Measurements from ENCODE around the gene ZNF416. TPM values are rescaled to one million over a fixed set of nuclear protein-coding genes. Genes with fewer than 3 reads are reported as not detected.

ZNF416 gene
- total RNA-seq, 1 experiment from 2014 or later: 9.1 TPM

DNA sequence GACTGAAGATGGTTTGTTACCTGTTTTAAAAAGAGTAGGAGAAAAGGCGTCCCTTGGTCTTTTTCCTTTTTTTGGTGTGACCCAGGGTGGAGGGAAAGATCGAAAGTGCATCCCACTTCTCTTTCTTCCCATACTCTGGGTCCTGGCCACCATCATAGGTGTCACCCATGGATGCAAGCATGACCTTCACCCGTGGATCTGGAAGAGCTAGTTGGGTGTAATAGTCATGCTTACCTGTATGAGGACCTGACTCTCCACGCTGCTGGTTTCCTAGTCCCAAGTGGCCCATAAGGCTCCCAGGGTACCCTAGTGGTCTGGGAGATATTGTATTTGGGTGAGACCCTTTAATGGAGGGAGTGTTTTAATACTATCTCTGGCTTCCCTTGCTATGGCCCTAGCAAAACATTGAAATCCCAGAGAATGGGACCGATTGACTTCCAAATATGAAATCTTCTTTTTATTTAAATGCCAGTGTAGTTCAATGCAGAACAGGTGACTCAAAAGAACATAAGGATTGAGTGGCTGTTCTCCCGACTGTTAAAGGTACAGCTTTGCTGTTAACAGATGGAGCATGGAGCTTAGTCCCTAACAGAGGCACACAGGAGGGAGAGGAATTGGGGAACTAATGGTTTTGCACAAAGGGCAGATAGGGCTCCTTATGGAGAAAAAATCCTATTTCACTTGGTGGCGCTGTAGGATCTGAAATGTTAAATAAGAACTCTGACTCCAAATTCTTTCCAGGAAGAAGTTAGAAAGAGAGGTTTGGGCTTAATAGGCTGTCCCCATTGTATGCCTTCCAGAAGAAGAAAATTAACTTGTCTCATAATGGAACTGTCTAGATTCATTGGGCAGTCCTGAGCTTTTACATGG is 12.1 kb downstream of the ZNF416 start:
- Histone ChIP-seq H3K36me3 (peaks cover 4% of the 10 kb centered on the region), H3K4me3 (no peak overlapping the region), H3K27me3 (no peaks in the 10 kb centered on the region), H3K9me3 (peaks cover 53% of the 10 kb centered on the region)
- DNase-seq: no peak

DNA sequence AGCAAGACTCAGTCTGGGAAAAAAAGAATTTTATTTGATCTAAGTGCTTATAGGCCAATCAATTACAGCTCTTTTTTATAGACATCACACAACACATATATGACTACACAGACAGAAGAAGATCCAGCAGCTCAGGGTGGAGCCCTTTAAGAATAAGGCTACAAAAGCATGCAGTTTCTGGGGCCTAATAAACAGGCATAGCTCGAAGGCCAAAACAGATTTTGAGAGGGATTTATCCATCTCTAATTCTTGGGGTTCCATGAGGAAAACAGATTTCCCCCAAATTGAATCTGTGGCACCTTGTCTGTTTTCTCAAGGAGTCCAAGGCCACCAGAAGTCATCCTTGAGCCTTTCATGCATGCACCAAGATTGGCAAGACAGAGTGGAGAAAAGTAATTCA is 15.2 kb downstream of the ZNF416 start:
- no peak for DNase-seq
- Histone ChIP-seq H3K27me3 (no peaks in the 10 kb centered on the region), H3K9me3 (peaks cover 60% of the 10 kb centered on the region), H3K36me3 (peaks cover 5% of the 10 kb centered on the region; the same call in 1 of the 2 replicates), H3K4me3 (no peak overlapping the region)

DNA sequence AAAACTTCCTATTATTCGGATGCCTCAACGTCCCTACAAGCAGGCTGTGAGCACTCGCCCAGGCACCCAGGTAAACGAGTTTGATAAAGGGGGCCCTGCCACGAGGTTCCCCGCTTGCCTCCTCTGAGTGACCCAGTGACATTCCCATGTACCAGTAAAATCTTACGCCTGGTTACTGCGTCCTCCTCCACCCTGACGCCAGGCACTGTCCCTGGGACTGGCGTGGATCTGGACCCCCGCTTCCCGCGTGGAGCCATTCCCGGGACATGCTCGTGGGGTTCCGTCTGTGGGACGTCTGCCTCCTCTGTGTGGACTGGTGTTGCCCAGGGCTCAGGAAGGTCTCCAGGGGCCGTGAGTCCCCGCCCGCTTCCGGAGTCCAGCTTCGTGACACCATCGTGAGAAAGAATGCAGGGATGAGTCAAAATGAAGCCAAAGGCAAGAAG is 18.6 kb downstream of the ZNF416 start:
- H3K27me3 ChIP-seq: no peaks in the 10 kb centered on the region
- H3K36me3 ChIP-seq: peaks cover 31% of the 10 kb centered on the region
- peak; percentile 43 for DNase-seq
- H3K4me3 ChIP-seq: peak overlapping the region; percentile 78
- peaks cover 50% of the 10 kb centered on the region for H3K9me3 ChIP-seq

DNA sequence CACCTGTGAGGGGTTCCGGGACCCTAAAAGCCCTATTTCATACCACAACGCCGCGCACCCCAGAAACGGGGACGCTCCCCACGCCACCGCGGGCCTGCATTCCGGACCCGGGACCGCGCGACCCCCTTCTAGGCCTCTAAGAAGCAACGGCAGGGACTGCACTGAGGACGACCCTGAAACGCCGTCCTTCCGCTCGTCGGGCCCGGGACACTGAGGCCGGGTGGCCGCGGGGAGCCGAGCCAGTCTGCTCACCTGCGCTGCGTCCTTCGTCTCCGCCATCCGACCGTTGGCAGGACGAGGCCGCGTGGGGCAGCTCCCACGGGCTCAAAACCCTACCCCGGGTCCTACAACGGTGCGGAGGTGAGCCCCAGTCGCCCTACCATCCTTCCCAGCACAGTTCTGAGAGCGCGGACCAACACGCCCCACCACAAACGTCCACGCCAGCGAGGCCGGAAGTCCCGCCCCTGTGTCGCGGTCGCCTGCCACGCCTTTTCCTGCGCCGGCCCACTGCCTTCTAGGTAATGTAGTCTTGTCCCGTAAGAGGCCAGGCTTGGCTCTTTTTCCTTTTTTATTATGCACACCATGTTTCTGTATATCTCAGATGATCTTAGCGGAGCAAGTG is 19.2 kb downstream of the ZNF416 start, which contains the start of gene ZNF550:
TSS of gene ZNF550 (minus strand) at position 460 of the 622 bp plus-strand sequence. CDS start at position 279, 181 bp downstream.
- Histone ChIP-seq H3K36me3 (peaks cover 37% of the 10 kb centered on the region), H3K27me3 (no peaks in the 10 kb centered on the region), H3K9me3 (peaks cover 50% of the 10 kb centered on the region), H3K4me3 (peak within 1 kb of the TSS; percentile 78)
- peak; percentile 90 for DNase-seq

DNA sequence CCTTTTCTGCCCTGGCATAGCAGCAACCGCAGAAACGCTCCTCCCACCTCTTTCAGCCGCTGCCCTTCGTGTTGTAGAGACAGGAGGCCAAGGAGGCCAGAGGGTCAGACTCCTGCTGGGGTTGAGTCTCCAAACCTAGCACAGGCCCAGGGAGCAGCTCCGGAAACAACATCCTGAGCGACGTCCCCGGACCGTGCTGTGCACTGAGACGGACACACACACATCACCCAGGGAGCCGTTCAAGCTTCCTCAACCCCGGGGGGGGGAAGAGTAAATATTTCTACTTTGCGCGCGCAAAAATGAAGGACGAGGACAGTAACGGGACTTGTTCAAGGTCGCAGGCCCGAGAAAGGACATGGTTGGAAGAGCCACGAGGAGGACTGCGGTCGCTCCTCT is 19.7 kb downstream of the ZNF416 start:
- Histone ChIP-seq H3K36me3 (peaks cover 41% of the 10 kb centered on the region), H3K4me3 (peak overlapping the region; percentile 78), H3K9me3 (peaks cover 55% of the 10 kb centered on the region), H3K27me3 (no peaks in the 10 kb centered on the region)
- peak; percentile 43 for DNase-seq

DNA sequence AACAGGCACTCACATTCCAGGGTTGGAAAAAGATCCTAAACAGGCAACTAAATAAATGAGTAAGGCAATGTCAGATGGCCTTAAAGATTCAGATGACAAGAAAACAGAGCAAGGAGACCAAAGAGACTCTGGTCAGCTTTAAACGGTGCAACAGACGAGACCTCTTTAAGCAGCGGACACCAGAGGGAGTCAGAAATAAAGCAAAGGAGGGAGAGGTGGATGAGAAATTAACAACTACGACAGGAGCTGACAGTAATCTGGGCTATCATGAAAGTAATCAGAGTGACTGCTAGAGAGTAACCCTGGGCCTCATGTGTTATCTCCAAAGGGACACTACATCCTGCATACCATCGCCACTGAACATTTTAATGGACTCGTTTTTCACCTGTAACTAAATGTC is 20.2 kb downstream of the ZNF416 start:
- Histone ChIP-seq H3K36me3 (peaks cover 46% of the 10 kb centered on the region), H3K9me3 (peaks cover 55% of the 10 kb centered on the region), H3K4me3 (peak overlapping the region; percentile 78), H3K27me3 (no peaks in the 10 kb centered on the region)
- DNase-seq: no peak

DNA sequence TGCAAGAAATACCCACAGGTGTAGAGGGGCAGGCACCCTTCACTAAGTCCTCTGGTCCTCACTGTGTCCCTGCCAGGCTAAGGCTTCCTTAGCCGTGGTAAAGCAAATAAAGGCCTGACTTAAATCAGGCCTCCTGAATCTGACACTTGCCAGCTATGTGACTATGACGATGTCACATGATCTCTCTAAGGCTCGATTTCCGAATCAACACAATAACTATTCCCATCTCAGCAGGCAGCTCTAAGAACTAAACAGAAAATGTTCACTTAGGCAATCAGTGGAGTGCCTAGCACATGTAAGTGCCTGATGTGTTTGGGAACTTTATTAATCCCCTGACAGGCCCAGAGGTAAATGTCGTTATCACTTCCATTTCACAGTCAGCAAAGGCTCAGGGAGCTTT is 21.1 kb downstream of the ZNF416 start:
- Histone ChIP-seq H3K4me3 (no peak overlapping the region), H3K36me3 (peaks cover 54% of the 10 kb centered on the region), H3K9me3 (peaks cover 52% of the 10 kb centered on the region), H3K27me3 (no peaks in the 10 kb centered on the region)
- DNase-seq: no peak

DNA sequence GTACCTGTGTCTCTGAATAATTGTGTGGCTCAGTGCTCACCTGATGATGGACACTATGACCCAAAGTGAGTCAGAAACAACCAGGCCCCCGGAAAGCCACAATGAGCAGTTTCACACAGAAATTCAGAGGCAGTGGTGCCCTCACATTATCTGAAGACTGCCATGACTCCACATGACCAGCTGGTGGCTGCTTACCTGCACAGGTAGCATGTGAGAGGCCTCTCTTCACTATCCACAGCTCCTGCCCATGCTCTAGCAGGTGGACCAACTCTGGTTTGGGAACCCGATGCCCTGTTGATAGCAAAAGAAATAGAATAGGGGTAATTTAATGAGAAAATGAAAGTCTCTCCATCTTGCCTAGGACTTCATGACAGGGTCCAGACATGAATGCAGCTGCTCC is 26.3 kb downstream of the ZNF416 start:
- Histone ChIP-seq H3K9me3 (peaks cover 56% of the 10 kb centered on the region), H3K27me3 (no peaks in the 10 kb centered on the region), H3K36me3 (peaks cover 95% of the 10 kb centered on the region), H3K4me3 (no peak overlapping the region)
- DNase-seq: no peak

DNA sequence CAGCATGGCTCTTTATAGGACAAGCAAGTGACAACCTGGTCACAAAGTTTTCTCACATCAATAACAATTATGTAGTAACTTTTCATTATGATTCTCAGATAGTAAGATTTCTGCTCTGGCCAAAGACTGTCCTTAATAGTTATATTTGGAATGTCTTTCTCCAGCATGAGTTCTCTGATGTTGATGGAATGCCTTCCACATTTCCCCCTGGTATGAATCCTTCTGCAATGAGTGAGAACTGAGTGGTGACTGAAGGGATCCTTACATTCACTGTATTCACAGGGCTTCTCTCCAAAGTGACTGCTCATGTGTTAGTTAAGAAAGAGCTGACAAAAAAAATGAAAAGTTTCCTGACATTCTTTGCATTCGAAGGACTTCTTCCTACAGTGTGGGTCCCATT is 32.2 kb downstream of the ZNF416 start:
- H3K27me3 ChIP-seq: no peaks in the 10 kb centered on the region
- H3K4me3 ChIP-seq: no peak overlapping the region
- H3K9me3 ChIP-seq: peaks cover 77% of the 10 kb centered on the region
- no peak for DNase-seq
- H3K36me3 ChIP-seq: peaks cover 100% of the 10 kb centered on the region

DNA sequence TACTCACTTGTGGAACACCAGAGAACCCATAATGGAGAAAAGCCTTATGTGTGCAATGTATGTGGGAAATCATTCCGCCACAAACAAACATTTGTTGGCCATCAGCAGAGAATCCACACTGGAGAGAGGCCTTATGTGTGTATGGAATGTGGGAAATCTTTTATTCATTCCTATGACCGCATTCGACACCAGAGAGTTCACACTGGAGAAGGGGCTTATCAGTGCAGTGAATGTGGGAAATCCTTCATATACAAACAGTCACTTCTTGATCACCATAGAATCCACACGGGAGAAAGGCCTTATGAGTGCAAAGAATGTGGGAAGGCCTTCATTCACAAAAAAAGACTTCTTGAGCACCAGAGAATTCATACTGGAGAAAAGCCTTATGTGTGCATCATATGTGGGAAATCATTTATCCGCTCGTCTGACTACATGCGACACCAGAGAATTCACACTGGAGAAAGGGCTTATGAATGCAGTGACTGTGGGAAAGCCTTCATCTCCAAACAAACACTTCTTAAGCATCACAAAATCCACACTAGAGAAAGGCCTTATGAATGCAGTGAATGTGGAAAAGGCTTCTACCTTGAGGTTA is 40.7 kb downstream of the ZNF416 start:
- Histone ChIP-seq H3K36me3 (peaks cover 92% of the 10 kb centered on the region), H3K4me3 (no peak overlapping the region), H3K27me3 (no peaks in the 10 kb centered on the region), H3K9me3 (peaks cover 81% of the 10 kb centered on the region)
- DNase-seq: no peak

DNA sequence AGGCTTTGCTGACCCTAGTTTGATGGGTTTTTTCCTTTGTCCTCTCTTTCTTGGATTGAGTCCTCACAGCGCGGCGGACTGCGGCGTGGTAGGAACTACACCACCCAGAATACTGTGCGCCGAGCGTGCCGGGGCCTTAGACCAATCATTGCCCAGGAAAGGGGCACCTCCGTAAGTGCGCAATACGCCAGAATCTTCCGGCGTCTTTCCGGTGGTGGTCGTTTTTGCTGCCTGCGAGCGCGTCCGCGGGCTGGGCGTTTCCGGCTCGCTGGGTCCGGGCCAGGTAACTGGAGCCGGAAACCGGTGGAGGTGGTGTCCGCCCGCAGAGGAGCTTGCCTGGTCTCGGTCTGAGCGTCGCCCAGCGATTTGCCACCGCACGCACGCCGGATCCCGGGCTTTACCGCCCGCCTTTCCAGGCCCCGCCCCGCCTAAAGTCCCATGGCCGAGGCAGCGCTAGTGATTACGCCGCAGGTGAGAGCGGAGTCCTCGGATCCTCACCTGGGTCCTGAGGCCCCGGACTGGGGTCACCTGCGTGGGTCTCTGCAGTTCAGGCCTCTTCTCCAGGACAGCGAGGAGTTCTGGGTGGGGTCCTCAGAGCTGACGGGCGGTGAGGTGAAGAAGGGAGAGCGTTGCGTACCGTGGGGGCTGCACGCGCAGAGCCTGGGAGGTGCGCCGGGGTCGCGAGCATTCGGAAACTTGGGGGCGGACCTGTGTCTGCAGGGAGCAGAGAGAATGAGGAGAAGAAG is 51.4 kb downstream of the ZNF416 start, which contains the start of gene ZNF549:
TSS of gene ZNF549 (plus strand) at position 221 of the 746 bp plus-strand sequence. CDS start at position 439, 218 bp downstream.
- peak; percentile 96 for DNase-seq
- H3K9me3 ChIP-seq: peaks cover 15% of the 10 kb centered on the region
- peaks cover 10% of the 10 kb centered on the region for H3K36me3 ChIP-seq
- H3K27me3 ChIP-seq: no peaks in the 10 kb centered on the region
- peak within 1 kb of the TSS; percentile 79 for H3K4me3 ChIP-seq

Other genes starting within 250 kb of the ZNF416 start
- gene ZNF304, start 227.6 kb downstream of the ZNF416 start, total RNA-seq (2014; rRNA removed; shearing (Covaris generic); ENCODE audit: low replicate concordance): 10.6 and 11.9 TPM in 2 replicates
- 13.6 and 42.5 TPM in 2 replicates for gene TRAPPC2B, start 215.4 kb downstream of the ZNF416 start, total RNA-seq (2014; rRNA removed; shearing (Covaris generic); ENCODE audit: low replicate concordance)
- gene ZNF547, start 215.4 kb downstream of the ZNF416 start, total RNA-seq (2014; rRNA removed; shearing (Covaris generic); ENCODE audit: low replicate concordance): 6.5 and 10.6 TPM in 2 replicates
- 7.7 and 17.8 TPM in 2 replicates for gene ZNF548, start 189.1 kb downstream of the ZNF416 start, total RNA-seq (2014; rRNA removed; shearing (Covaris generic); ENCODE audit: low replicate concordance)
- gene ZNF17, start 167.8 kb downstream of the ZNF416 start, total RNA-seq (2014; rRNA removed; shearing (Covaris generic); ENCODE audit: low replicate concordance): 7.9 and 15.9 TPM in 2 replicates
- gene ZNF749, start 143.6 kb downstream of the ZNF416 start, total RNA-seq (2014; rRNA removed; shearing (Covaris generic); ENCODE audit: low replicate concordance): 15.6 and 15.9 TPM in 2 replicates
- gene VN1R1, start 121.8 kb downstream of the ZNF416 start, total RNA-seq (2014; rRNA removed; shearing (Covaris generic); ENCODE audit: low replicate concordance): not detected in 2 replicates
- gene ZNF772, start 101.3 kb downstream of the ZNF416 start, total RNA-seq (2014; rRNA removed; shearing (Covaris generic); ENCODE audit: low replicate concordance): 3.3 and 4.7 TPM in 2 replicates
- 8.7 and 26.1 TPM in 2 replicates for gene ZNF419, start 91.2 kb downstream of the ZNF416 start, total RNA-seq (2014; rRNA removed; shearing (Covaris generic); ENCODE audit: low replicate concordance)
- gene ZNF773, start 79.0 kb downstream of the ZNF416 start, total RNA-seq (2014; rRNA removed; shearing (Covaris generic); ENCODE audit: low replicate concordance): 8.6 and 22.8 TPM in 2 replicates
- 2.2 and 5.0 TPM in 2 replicates for gene ZNF549, start 51.6 kb downstream of the ZNF416 start, total RNA-seq (2014; rRNA removed; shearing (Covaris generic); ENCODE audit: low replicate concordance)
- 4.2 and 5.1 TPM in 2 replicates for gene ZNF550, start 19.0 kb downstream of the ZNF416 start, total RNA-seq (2014; rRNA removed; shearing (Covaris generic); ENCODE audit: low replicate concordance)
- not detected in 2 replicates for gene ZIK1, start 5.2 kb upstream of the ZNF416 start, total RNA-seq (2014; rRNA removed; shearing (Covaris generic); ENCODE audit: low replicate concordance)
- 3.4 and 9.4 TPM in 2 replicates for gene ZNF530, start 21.0 kb upstream of the ZNF416 start, total RNA-seq (2014; rRNA removed; shearing (Covaris generic); ENCODE audit: low replicate concordance)
- gene ZNF134, start 35.3 kb upstream of the ZNF416 start, total RNA-seq (2014; rRNA removed; shearing (Covaris generic); ENCODE audit: low replicate concordance): 5.0 and 14.1 TPM in 2 replicates
- gene ZNF211, start 54.3 kb upstream of the ZNF416 start, total RNA-seq (2014; rRNA removed; shearing (Covaris generic); ENCODE audit: low replicate concordance): 2.5 and 4.5 TPM in 2 replicates
- gene ZSCAN4, start 90.0 kb upstream of the ZNF416 start, total RNA-seq (2014; rRNA removed; shearing (Covaris generic); ENCODE audit: low replicate concordance): not detected in 2 replicates
- 4.6 and 41.6 TPM in 2 replicates for gene ZNF551, start 103.1 kb upstream of the ZNF416 start, total RNA-seq (2014; rRNA removed; shearing (Covaris generic); ENCODE audit: low replicate concordance)
- not detected in 2 replicates for gene ZNF154, start 130.3 kb upstream of the ZNF416 start, total RNA-seq (2014; rRNA removed; shearing (Covaris generic); ENCODE audit: low replicate concordance)
- 1.4 TPM in 1 of 2 replicates, not detected in the other for gene ZNF671, start 148.7 kb upstream of the ZNF416 start, total RNA-seq (2014; rRNA removed; shearing (Covaris generic); ENCODE audit: low replicate concordance)
- gene ZNF776, start 167.9 kb upstream of the ZNF416 start, total RNA-seq (2014; rRNA removed; shearing (Covaris generic); ENCODE audit: low replicate concordance): 7.7 and 10.0 TPM in 2 replicates
- 3.3 and 5.7 TPM in 2 replicates for gene ZNF586, start 190.8 kb upstream of the ZNF416 start, total RNA-seq (2014; rRNA removed; shearing (Covaris generic); ENCODE audit: low replicate concordance)
- gene ZNF552, start 236.0 kb upstream of the ZNF416 start, total RNA-seq (2014; rRNA removed; shearing (Covaris generic); ENCODE audit: low replicate concordance): 2.6 and 4.2 TPM in 2 replicates

Measured in MG63 (cell line).